ENCODE results near the gene SPECC1. TPM values are rescaled to one million over a fixed set of nuclear protein-coding genes. Genes with fewer than 3 reads are reported as not detected.

Gene SPECC1
- total and polyA plus RNA-seq, 2 donors (not counting 3 experiments of a cell fraction or from before 2014, with no cell fraction given): 5.3 to 20.4 TPM

DNA sequence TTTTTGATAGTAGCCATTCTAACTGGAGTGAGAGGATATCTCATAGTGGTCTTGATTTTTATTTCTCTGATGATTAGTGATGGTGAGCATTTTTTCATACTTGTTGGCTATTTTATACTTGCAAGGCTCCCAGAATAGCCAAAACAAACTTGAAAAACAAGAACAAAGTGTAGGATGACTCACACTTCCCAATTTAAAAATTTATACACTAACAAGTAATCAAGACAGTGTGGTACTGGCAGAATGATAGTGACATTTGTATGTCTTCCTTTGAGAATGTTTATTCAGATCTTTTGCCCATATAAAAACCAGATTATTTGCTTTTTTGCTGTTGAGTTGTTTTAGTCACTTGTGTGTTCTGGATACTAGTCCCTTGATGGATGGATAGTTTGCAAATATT lies 17.8 kb downstream of the SPECC1 start:
- H3K4me3 ChIP-seq (replicated peaks in 1 of 3; ENCODE audit: insufficient read depth in 1 of 3, low read depth in 1 of 3, low read length in 3 of 3): no peak overlapping the region
- H3K4me1 ChIP-seq (ENCODE audit: control insufficient read depth, extremely low read depth, insufficient read depth, low read length): no peaks in the 10 kb centered on the region
- no peak for TF ChIP-seq JUN (IDR thresholded peaks at IDR 0.05; ENCODE audit: borderline replicate concordance, insufficient read depth, insufficient read length, low read depth)
- no peak overlapping the region for H3K4me2 ChIP-seq (ENCODE audit: insufficient read depth, low read length)
- H3K79me2 ChIP-seq (ENCODE audit: control insufficient read depth, insufficient read depth, low read length): no peaks in the 10 kb centered on the region
- dilution Hi-C loops (cut with MboI; ENCODE audit: extremely low pct_ligation_motif_present, low sequenced_read_pairs) (no loop called here), intact Hi-C loops (cut with micrococcal nuclease) (no loop called here)
- no peaks in the 10 kb centered on the region for H3K9me1 ChIP-seq (replicated peaks; ENCODE audit: control insufficient read depth, extremely low read depth, insufficient read depth, low read length)
- peaks cover 0 to 2% of the 10 kb centered on the region in 2 experiments for H3K27me3 ChIP-seq (ENCODE audit: control insufficient read depth in 2 of 2, insufficient read depth in 2 of 2, low read length in 2 of 2)
- POLR2A ChIA-PET: interaction anchor here (0.6 kb wide), 1 partner anchor 277 kb away, joined by 3 read pairs; no protein-coding TSS in a partner anchor
- no peak for FAIRE-seq
- no peak overlapping the region for H2AFZ ChIP-seq (ENCODE audit: low read depth, low read length)
- H3K27ac ChIP-seq (ENCODE audit: insufficient read depth, low read depth, low read length): no peak overlapping the region
- H4K20me1 ChIP-seq (replicated peaks; ENCODE audit: control insufficient read depth, extremely low read depth, insufficient read depth, low read length): no peaks in the 10 kb centered on the region
- DNase-seq (ENCODE audit: low read depth, low spot score): no peak
- no peaks in the 10 kb centered on the region for H3K9me3 ChIP-seq (replicated peaks; ENCODE audit: control insufficient read depth, insufficient read depth, low read length)
- CTCF ChIA-PET: no interaction called here
- H3K9ac ChIP-seq (replicated peaks; ENCODE audit: extremely low read depth, insufficient read depth, low read length): no peak overlapping the region
- no peaks in the 10 kb centered on the region for H3K36me3 ChIP-seq (ENCODE audit: control insufficient read depth in 2 of 2, extremely low read depth in 1 of 2, insufficient read depth in 2 of 2, low read length in 2 of 2)
- BruUV-seq (replicated peaks): no TSS peak

DNA sequence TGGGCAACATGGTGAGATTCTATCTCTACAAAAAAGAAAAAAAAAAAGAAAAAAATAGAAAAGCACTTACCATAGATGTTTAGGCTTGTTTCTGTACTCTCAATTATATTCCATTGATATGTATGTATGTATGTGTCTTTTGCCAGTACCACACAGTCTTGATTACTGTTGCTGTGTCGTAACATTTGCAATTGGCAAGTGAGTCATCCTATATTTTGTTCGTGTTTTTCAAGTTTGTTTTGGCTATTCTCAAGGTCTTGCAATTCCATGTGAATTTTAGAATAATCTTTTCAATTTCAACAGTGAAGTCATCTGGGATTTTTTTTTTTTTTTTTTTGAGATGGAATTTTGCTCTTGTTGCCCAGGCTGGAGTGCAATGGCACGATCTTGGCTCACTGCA lies 19.3 kb downstream of the SPECC1 start:
- no peaks in the 10 kb centered on the region for H3K4me1 ChIP-seq (ENCODE audit: control insufficient read depth, extremely low read depth, insufficient read depth, low read length)
- no peak overlapping the region for H3K4me2 ChIP-seq (ENCODE audit: insufficient read depth, low read length)
- H3K79me2 ChIP-seq (ENCODE audit: control insufficient read depth, insufficient read depth, low read length): no peaks in the 10 kb centered on the region
- H4K20me1 ChIP-seq (replicated peaks; ENCODE audit: control insufficient read depth, extremely low read depth, insufficient read depth, low read length): no peaks in the 10 kb centered on the region
- H3K9me3 ChIP-seq (replicated peaks; ENCODE audit: control insufficient read depth, insufficient read depth, low read length): no peaks in the 10 kb centered on the region
- intact Hi-C loops (cut with micrococcal nuclease) (no loop called here), dilution Hi-C loops (cut with MboI; ENCODE audit: extremely low pct_ligation_motif_present, low sequenced_read_pairs) (no loop called here)
- no peaks in the 10 kb centered on the region for H3K9me1 ChIP-seq (replicated peaks; ENCODE audit: control insufficient read depth, extremely low read depth, insufficient read depth, low read length)
- no peaks in the 10 kb centered on the region for H3K36me3 ChIP-seq (ENCODE audit: control insufficient read depth in 2 of 2, extremely low read depth in 1 of 2, insufficient read depth in 2 of 2, low read length in 2 of 2)
- FAIRE-seq (no peak), DNase-seq (ENCODE audit: low read depth, low spot score) (no peak)
- TF ChIP-seq MYC (IDR thresholded peaks at IDR 0.05; ENCODE audit: low read depth, low read length) (no peak), POLR2A (IDR thresholded peaks at IDR 0.05; ENCODE audit: low read depth, low read length) (no peak), MAX (IDR thresholded peaks at IDR 0.05; ENCODE audit: insufficient read depth, insufficient read length) (no peak), CTCF (IDR thresholded peaks at IDR 0.05; ENCODE audit: extremely low read depth in 1 of 2, insufficient read depth in 1 of 2, low read depth in 1 of 2, low read length in 2 of 2) (no peak), JUN (IDR thresholded peaks at IDR 0.05; ENCODE audit: borderline replicate concordance, insufficient read depth, insufficient read length, low read depth) (no peak), GATA2 (IDR thresholded peaks at IDR 0.05; ENCODE audit: insufficient read depth, insufficient read length, low read depth, low read length) (no peak), EZH2 (IDR thresholded peaks at IDR 0.05; ENCODE audit: borderline replicate concordance, low read depth, low read length, severe bottlenecking) (no peak), FOS (IDR thresholded peaks at IDR 0.05; ENCODE audit: borderline replicate concordance, insufficient read depth, low read length) (no peak), POLR2AphosphoS5 (IDR thresholded peaks at IDR 0.05; ENCODE audit: insufficient read depth, low read depth, low read length) (no peak)
- H3K4me3 ChIP-seq (replicated peaks in 1 of 3; ENCODE audit: insufficient read depth in 1 of 3, low read depth in 1 of 3, low read length in 3 of 3): no peak overlapping the region
- no peak overlapping the region for H3K27ac ChIP-seq (ENCODE audit: insufficient read depth, low read depth, low read length)
- ChIA-PET CTCF (no interaction called here), POLR2A (no interaction called here)
- H3K27me3 ChIP-seq (ENCODE audit: control insufficient read depth in 2 of 2, insufficient read depth in 2 of 2, low read length in 2 of 2): peaks cover 0 to 2% of the 10 kb centered on the region in 2 experiments
- H3K9ac ChIP-seq (replicated peaks; ENCODE audit: extremely low read depth, insufficient read depth, low read length): no peak overlapping the region
- no peak overlapping the region for H2AFZ ChIP-seq (ENCODE audit: low read depth, low read length)
- no TSS peak for BruUV-seq (replicated peaks)
